ENCODE results near the gene HSPBP1. TPM values are rescaled to one million over a fixed set of nuclear protein-coding genes. Genes with fewer than 3 reads are reported as not detected.
A peak's percentile ranks its signal among the peaks of the same experiment; 100 is the strongest.

The HSPBP1 gene
- total and polyA plus RNA-seq, 2 of the 13 experiments (the other 11 are each of a cell fraction or from before 2014, with no cell fraction given), result 22.3 to 33.7 TPM

- TF ChIP-seq ZBTB40 (IDR thresholded peaks at IDR 0.05) (peak; percentile 90), ZBTB40 (CRISPR knock-in tag; IDR thresholded peaks at IDR 0.05) (0 out of 2 replicates have a peak, but pooled peaks have one; percentile 31), THYN1 (CRISPR knock-in tag; IDR thresholded peaks at IDR 0.05; ENCODE audit: borderline replicate concordance, low read depth) (no peak), TOPORS (CRISPR knock-in tag; IDR thresholded peaks at IDR 0.05) (no peak), CBX2 (IDR thresholded peaks at IDR 0.05; ENCODE audit: low read depth, low read length) (no peak), CBX2 (CRISPR knock-in tag; IDR thresholded peaks at IDR 0.05; ENCODE audit: low read depth) (no peak), RBFOX2 (IDR thresholded peaks at IDR 0.05; ENCODE audit: low read depth, low read length) (peak; percentile 74), SRF (IDR thresholded peaks at IDR 0.05; ENCODE audit: low read depth, low read length) (no peak), RFX1 (IDR thresholded peaks at IDR 0.05) (peak; percentile 96), ZSCAN22 (CRISPR knock-in tag; IDR thresholded peaks at IDR 0.05) (no peak), SRSF9 (IDR thresholded peaks at IDR 0.05; ENCODE audit: borderline replicate concordance, insufficient read depth, low read depth, low read length, poor library complexity, severe bottlenecking) (no peak), NFYC (CRISPR knock-in tag; IDR thresholded peaks at IDR 0.05) (peak; percentile 19; the same call in 1 of the 2 replicates)
- TF ChIP-seq, protein P1, sequence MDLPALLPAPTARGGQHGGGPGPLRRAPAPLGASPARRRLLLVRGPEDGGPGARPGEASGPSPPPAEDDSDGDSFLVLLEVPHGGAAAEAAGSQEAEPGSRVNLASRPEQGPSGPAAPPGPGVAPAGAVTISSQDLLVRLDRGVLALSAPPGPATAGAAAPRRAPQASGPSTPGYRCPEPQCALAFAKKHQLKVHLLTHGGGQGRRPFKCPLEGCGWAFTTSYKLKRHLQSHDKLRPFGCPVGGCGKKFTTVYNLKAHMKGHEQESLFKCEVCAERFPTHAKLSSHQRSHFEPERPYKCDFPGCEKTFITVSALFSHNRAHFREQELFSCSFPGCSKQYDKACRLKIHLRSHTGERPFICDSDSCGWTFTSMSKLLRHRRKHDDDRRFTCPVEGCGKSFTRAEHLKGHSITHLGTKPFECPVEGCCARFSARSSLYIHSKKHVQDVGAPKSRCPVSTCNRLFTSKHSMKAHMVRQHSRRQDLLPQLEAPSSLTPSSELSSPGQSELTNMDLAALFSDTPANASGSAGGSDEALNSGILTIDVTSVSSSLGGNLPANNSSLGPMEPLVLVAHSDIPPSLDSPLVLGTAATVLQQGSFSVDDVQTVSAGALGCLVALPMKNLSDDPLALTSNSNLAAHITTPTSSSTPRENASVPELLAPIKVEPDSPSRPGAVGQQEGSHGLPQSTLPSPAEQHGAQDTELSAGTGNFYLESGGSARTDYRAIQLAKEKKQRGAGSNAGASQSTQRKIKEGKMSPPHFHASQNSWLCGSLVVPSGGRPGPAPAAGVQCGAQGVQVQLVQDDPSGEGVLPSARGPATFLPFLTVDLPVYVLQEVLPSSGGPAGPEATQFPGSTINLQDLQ (CRISPR knock-in tag; IDR thresholded peaks at IDR 0.05), result no peak
- TF ChIP-seq, protein P2, sequence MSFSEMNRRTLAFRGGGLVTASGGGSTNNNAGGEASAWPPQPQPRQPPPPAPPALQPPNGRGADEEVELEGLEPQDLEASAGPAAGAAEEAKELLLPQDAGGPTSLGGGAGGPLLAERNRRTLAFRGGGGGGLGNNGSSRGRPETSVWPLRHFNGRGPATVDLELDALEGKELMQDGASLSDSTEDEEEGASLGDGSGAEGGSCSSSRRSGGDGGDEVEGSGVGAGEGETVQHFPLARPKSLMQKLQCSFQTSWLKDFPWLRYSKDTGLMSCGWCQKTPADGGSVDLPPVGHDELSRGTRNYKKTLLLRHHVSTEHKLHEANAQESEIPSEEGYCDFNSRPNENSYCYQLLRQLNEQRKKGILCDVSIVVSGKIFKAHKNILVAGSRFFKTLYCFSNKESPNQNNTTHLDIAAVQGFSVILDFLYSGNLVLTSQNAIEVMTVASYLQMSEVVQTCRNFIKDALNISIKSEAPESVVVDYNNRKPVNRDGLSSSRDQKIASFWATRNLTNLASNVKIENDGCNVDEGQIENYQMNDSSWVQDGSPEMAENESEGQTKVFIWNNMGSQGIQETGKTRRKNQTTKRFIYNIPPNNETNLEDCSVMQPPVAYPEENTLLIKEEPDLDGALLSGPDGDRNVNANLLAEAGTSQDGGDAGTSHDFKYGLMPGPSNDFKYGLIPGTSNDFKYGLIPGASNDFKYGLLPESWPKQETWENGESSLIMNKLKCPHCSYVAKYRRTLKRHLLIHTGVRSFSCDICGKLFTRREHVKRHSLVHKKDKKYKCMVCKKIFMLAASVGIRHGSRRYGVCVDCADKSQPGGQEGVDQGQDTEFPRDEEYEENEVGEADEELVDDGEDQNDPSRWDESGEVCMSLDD (CRISPR knock-in tag; IDR thresholded peaks at IDR 0.05; ENCODE audit: borderline replicate concordance), result no peak
Measured at GRCh38 chr19:55279770-55280643, at the start of gene HSPBP1 (continued).

All from HepG2 (cell line).